ENCODE measurements around the gene G6PC1. TPM values are rescaled to one million over a fixed set of nuclear protein-coding genes. Genes with fewer than 3 reads are reported as not detected.
"Not testable (repeated sequence)": the region's sequence is repeated elsewhere in the genome, so short reads cannot be mapped to it uniquely, and the experiment has no call there.

Gene G6PC1
- total and polyA plus RNA-seq, 2 experiments from 2014 or later = not detected

DNA sequence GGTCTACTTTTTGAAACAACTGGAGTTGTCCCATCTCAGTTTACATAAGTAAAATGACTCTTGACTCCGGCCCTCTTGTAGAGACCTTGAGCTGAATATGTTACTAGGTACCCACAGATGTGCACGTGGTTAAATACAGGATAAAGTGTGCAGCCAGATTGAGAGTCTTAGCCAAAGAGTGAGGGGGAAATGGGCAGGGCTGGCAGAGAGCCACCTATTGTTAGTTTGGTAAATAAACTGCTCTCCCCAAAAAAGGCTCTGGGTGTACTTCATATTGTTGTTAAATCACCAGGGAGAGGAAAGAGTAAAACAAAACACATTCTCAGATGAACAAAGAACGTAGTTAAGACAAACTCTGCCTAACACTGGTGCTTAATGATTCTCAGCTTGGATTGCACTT lies 20.3 kb downstream of the G6PC1 start:
- peaks cover 29% of the 10 kb centered on the region for H3K27me3 ChIP-seq (replicated peaks; ENCODE audit: insufficient read depth)
- no peak overlapping the region for H2AFZ ChIP-seq
- H3K4me3 ChIP-seq = no peak overlapping the region
- H3K79me2 ChIP-seq (ENCODE audit: insufficient read depth) = no peaks in the 10 kb centered on the region
- H3K4me2 ChIP-seq (ENCODE audit: unreplicated experiment) = no peak overlapping the region
- no peaks in the 10 kb centered on the region for H3K4me1 ChIP-seq (ENCODE audit: insufficient read depth)
- H3K9me2 ChIP-seq (ENCODE audit: insufficient read depth) = no peaks in the 10 kb centered on the region
- in situ Hi-C loops (cut with MboI) = no loop called here
- WGBS, 2 experiments (ENCODE audit: low coverage in 1 of 2, low lambda C conversion rate in 2 of 2, missing lambda C conversion rate in 2 of 2) = 24 to 32% methylated on average over 3 of the region's 3 CpGs
- no peak for DNase-seq
- H3F3A ChIP-seq (ENCODE audit: insufficient read depth) = no peaks in the 10 kb centered on the region
- no peak overlapping the region for H3K27ac ChIP-seq
- no peaks in the 10 kb centered on the region for H4K20me1 ChIP-seq (ENCODE audit: insufficient read depth)
- no peaks in the 10 kb centered on the region for H3K36me3 ChIP-seq (ENCODE audit: low read depth)
- H3K9ac ChIP-seq = no peak overlapping the region
- H3K9me3 ChIP-seq (ENCODE audit: low read depth) = no peaks in the 10 kb centered on the region
- TF ChIP-seq EZH2 (IDR thresholded peaks at IDR 0.05; ENCODE audit: insufficient read depth, poor library complexity, severe bottlenecking) = no peak
- no peak for TF ChIP-seq EZH2phosphoT487 (IDR thresholded peaks at IDR 0.05; ENCODE audit: insufficient read depth, low read depth)

GRCh38 chr17:42922294-42922693 lies 21.7 kb downstream of the G6PC1 start:
- no peak overlapping the region for H3K9ac ChIP-seq
- H3F3A ChIP-seq (ENCODE audit: insufficient read depth) = no peaks in the 10 kb centered on the region
- no peak overlapping the region for H2AFZ ChIP-seq
- no peaks in the 10 kb centered on the region for H3K4me1 ChIP-seq (ENCODE audit: insufficient read depth)
- no peak overlapping the region for H3K4me2 ChIP-seq (ENCODE audit: unreplicated experiment)
- no peaks in the 10 kb centered on the region for H3K9me2 ChIP-seq (ENCODE audit: insufficient read depth)
- no peak for DNase-seq
- no peaks in the 10 kb centered on the region for H3K9me3 ChIP-seq (ENCODE audit: low read depth)
- 18 to 22% methylated on average over 7 of the region's 7 CpGs for WGBS, 2 experiments (ENCODE audit: low coverage in 1 of 2, low lambda C conversion rate in 2 of 2, missing lambda C conversion rate in 2 of 2)
- no peaks in the 10 kb centered on the region for H3K79me2 ChIP-seq (ENCODE audit: insufficient read depth)
- H3K36me3 ChIP-seq (ENCODE audit: low read depth) = no peaks in the 10 kb centered on the region
- TF ChIP-seq EZH2phosphoT487 (IDR thresholded peaks at IDR 0.05; ENCODE audit: insufficient read depth, low read depth) = no peak
- TF ChIP-seq EZH2 (IDR thresholded peaks at IDR 0.05; ENCODE audit: insufficient read depth, poor library complexity, severe bottlenecking) = no peak
- in situ Hi-C loops (cut with MboI) = no loop called here
- H3K4me3 ChIP-seq = no peak overlapping the region
- peaks cover 29% of the 10 kb centered on the region for H3K27me3 ChIP-seq (replicated peaks; ENCODE audit: insufficient read depth)
- no peaks in the 10 kb centered on the region for H4K20me1 ChIP-seq (ENCODE audit: insufficient read depth)
- H3K27ac ChIP-seq = no peak overlapping the region

DNA sequence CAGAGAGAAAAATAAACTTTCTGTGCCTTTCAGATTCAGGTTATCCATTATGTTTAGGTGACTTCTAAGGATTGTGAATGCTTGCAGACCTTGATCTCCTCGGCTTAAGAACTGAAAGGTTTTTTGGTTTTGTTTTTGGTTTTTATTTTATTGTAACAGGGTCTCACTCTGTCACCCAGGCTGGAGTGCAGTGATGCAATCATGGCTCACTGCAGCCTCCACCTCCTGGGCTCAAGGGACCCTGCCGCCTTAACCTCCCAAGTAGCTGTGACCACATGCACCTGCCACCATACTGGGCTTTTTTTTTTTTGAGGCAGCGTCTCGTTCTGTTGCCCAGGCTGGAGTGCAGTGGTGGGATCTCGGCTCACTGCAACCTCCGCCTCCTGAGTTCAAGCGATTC lies 22.9 kb downstream of the G6PC1 start:
- H3K9me2 ChIP-seq (ENCODE audit: insufficient read depth); H3K79me2 ChIP-seq (ENCODE audit: insufficient read depth); H3K9me3 ChIP-seq (ENCODE audit: low read depth); H4K20me1 ChIP-seq (ENCODE audit: insufficient read depth); DNase-seq; in situ Hi-C loops (cut with MboI); H3K4me2 ChIP-seq (ENCODE audit: unreplicated experiment); H3F3A ChIP-seq (ENCODE audit: insufficient read depth); H3K4me1 ChIP-seq (ENCODE audit: insufficient read depth); H2AFZ ChIP-seq; H3K9ac ChIP-seq; H3K4me3 ChIP-seq; H3K27ac ChIP-seq; H3K36me3 ChIP-seq (ENCODE audit: low read depth): not testable (repeated sequence)
- H3K27me3 ChIP-seq (replicated peaks; ENCODE audit: insufficient read depth) = peaks cover 29% of the 10 kb centered on the region
- WGBS, 2 experiments (ENCODE audit: low coverage in 1 of 2, low lambda C conversion rate in 2 of 2, missing lambda C conversion rate in 2 of 2) = 93 to 94% methylated on average over 7 of the region's 7 CpGs

DNA sequence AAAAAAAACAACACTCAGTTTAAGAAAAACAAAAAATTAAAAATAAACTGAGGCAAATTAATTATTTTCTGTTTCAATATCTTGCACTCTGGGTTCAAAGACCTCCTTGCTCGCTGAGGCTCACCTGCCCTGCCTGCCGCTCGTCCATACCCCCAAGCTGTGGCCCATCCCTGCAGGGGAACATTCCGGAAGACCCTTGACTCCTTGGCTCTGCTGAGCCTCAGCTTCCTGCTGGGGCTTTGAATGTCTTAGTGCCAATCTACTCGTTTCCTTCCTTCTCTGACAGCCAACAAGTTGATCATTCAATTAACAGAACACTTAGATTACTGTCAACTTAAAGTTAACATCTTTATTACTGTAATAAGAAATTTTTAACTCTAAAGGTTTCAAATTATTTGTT lies 24.3 kb downstream of the G6PC1 start:
- Histone ChIP-seq H3K79me2 (ENCODE audit: insufficient read depth) (no peaks in the 10 kb centered on the region), H3K9me2 (ENCODE audit: insufficient read depth) (no peaks in the 10 kb centered on the region), H3K4me1 (ENCODE audit: insufficient read depth) (peaks cover 8% of the 10 kb centered on the region), H3K4me3 (no peak overlapping the region), H3K27me3 (replicated peaks; ENCODE audit: insufficient read depth) (peaks cover 29% of the 10 kb centered on the region), H3K4me2 (ENCODE audit: unreplicated experiment) (no peak overlapping the region), H3K9ac (no peak overlapping the region), H2AFZ (no peak overlapping the region), H3K36me3 (ENCODE audit: low read depth) (no peaks in the 10 kb centered on the region), H3K9me3 (ENCODE audit: low read depth) (no peaks in the 10 kb centered on the region), H3F3A (ENCODE audit: insufficient read depth) (peaks cover 11% of the 10 kb centered on the region), H3K27ac (no peak overlapping the region), H4K20me1 (ENCODE audit: insufficient read depth) (no peaks in the 10 kb centered on the region)
- in situ Hi-C loops (cut with MboI) = loop anchor here (25.0 kb wide), 1 partner anchor 188 kb away; the partner anchor contains the start of gene EZH1
- TF ChIP-seq EZH2phosphoT487 (IDR thresholded peaks at IDR 0.05; ENCODE audit: insufficient read depth, low read depth) = no peak
- TF ChIP-seq EZH2 (IDR thresholded peaks at IDR 0.05; ENCODE audit: insufficient read depth, poor library complexity, severe bottlenecking) = no peak
- 39 to 54% methylated on average over 5 of the region's 5 CpGs for WGBS, 2 experiments (ENCODE audit: low coverage in 1 of 2, low lambda C conversion rate in 2 of 2, missing lambda C conversion rate in 2 of 2)
- no peak for DNase-seq

All from GM23248 (cell line).